Hematopoietic multipotent progenitor cell treated with erythropoietin and hydrocortisone succinate and interleukin-3 and kit ligand, for 8 days (in vitro differentiated cells): ENCODE measurements around the gene LZTR1.
A peak's percentile ranks its signal among the peaks of the same experiment; 100 is the strongest.
"Not testable (repeated sequence)": the region's sequence is repeated elsewhere in the genome, so short reads cannot be mapped to it uniquely, and the experiment has no call there.

ENCODE experiments used
- DNase-seq: peaks from one replicate; pipeline ENCODE4 v3.0.0-alpha.2; 2015

The LZTR1 gene

GRCh38 chr22:20997536-20998257 is 15.6 kb downstream of the LZTR1 start:
- no peak for DNase-seq

- peak; percentile 15 for DNase-seq
Measured at GRCh38 chr22:20998411-20999336, 16.6 kb downstream of the LZTR1 start.

GRCh38 chr22:20999350-21000206 is 17.5 kb downstream of the LZTR1 start:
- DNase-seq: no peak

GRCh38 chr22:21000207-21000986 is 18.3 kb downstream of the LZTR1 start:
- DNase-seq: no peak

GRCh38 chr22:21000987-21001600 is 19.0 kb downstream of the LZTR1 start:
- no peak for DNase-seq

GRCh38 chr22:21001601-21002325 is 19.7 kb downstream of the LZTR1 start, which contains the start of gene THAP7:
TSS of gene THAP7 (minus strand) at chr22:21002118. CDS start at chr22:21001911, 207 bp downstream.
- peak; percentile 95 for DNase-seq

- peak; percentile 25 for DNase-seq
Measured at GRCh38 chr22:21003782-21004181, 21.7 kb downstream of the LZTR1 start.

GRCh38 chr22:21009208-21009607 is 27.1 kb downstream of the LZTR1 start:
- not testable (repeated sequence) for DNase-seq

GRCh38 chr22:21009638-21010425 is 27.7 kb downstream of the LZTR1 start:
- DNase-seq: peak; percentile 63

- no peak for DNase-seq
Measured at GRCh38 chr22:21010426-21011113, 28.5 kb downstream of the LZTR1 start.

GRCh38 chr22:21012446-21013407 is 30.6 kb downstream of the LZTR1 start:
- DNase-seq: no peak

GRCh38 chr22:21013657-21014201 is 31.6 kb downstream of the LZTR1 start:
- no peak for DNase-seq

- peak; percentile 91 for DNase-seq
Measured at GRCh38 chr22:21014202-21014725, 32.2 kb downstream of the LZTR1 start.

- DNase-seq: peak; percentile 84
Measured at GRCh38 chr22:21014726-21015465, 32.8 kb downstream of the LZTR1 start, which contains the start of gene P2RX6. TSS of gene P2RX6 (plus strand) at chr22:21015165. CDS start at chr22:21015175, 10 bp downstream.

- DNase-seq: no peak
Measured at GRCh38 chr22:21015466-21016006, 33.4 kb downstream of the LZTR1 start.
